C4-2B (cell line): ENCODE results near the gene UBE2E2.

Source experiments
- ZFX ChIP-seq: fragments of 450-650 bp; IDR thresholded peaks from 2 replicates; pipeline ENCODE4 v1.6.1; 2017
- TF ChIP-seq, protein P1 (sequence below): fragments of 450-650 bp; conservative IDR thresholded peaks from 2 replicates; pipeline ENCODE4 v1.5.1; 2017; ENCODE audit warnings: mild to moderate bottlenecking

DNA sequence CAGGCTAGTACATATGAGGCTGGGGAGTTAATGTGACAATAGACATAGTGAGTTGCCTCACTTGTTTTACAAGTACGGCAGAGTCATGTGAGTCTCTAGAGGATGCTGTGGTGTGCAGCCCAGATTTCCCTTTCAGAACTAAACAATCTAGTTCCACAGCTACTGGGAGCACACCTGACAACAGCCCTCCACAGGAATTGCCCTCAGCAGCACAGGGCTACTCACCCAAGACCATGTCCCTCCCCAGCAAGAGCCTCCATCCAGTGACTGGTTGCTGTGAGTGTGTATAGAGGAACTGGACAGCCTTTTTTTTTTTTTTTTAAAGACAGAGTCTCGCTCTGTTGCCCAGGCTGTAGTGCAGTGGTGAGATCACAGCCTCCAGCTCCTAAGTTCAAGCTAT, 40.2 kb upstream of the UBE2E2 start:
- TF ChIP-seq, protein P1, sequence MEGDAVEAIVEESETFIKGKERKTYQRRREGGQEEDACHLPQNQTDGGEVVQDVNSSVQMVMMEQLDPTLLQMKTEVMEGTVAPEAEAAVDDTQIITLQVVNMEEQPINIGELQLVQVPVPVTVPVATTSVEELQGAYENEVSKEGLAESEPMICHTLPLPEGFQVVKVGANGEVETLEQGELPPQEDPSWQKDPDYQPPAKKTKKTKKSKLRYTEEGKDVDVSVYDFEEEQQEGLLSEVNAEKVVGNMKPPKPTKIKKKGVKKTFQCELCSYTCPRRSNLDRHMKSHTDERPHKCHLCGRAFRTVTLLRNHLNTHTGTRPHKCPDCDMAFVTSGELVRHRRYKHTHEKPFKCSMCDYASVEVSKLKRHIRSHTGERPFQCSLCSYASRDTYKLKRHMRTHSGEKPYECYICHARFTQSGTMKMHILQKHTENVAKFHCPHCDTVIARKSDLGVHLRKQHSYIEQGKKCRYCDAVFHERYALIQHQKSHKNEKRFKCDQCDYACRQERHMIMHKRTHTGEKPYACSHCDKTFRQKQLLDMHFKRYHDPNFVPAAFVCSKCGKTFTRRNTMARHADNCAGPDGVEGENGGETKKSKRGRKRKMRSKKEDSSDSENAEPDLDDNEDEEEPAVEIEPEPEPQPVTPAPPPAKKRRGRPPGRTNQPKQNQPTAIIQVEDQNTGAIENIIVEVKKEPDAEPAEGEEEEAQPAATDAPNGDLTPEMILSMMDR, result no peak
- TF ChIP-seq ZFX, result no peak
